Lung (tissue), 12 donors: Measurements from ENCODE around the gene XRCC6. TPM values are rescaled to one million over a fixed set of nuclear protein-coding genes. Genes with fewer than 3 reads are reported as not detected.

Experiments used
- ATAC-seq: fragments of 200-7000 bp; cut with Tn5 transposase; one replicate; pipeline ENCODE4 v1.9.1; 2020; ENCODE audit warnings: moderate number of reproducible peaks; ENCODE audit not compliant: insufficient read depth, low FRiP score
- DNase-seq, 3 donors: peaks; one replicate each; pipeline ENCODE4 v3.0.0-alpha.2; 2013 to 2017
- H3K27ac ChIP-seq, 2 donors: one replicate each; pipeline ENCODE4 v1.5.1; 2013; ENCODE audit warnings: mild to moderate bottlenecking in 2 of 2, moderate library complexity in 2 of 2, control low read depth in 1 of 2, inconsistent platforms in 1 of 2, low read depth in 1 of 2, low read length in 1 of 2
- H3K27me3 ChIP-seq, 3 donors: one replicate each; pipeline ENCODE4 v1.5.1; 2013; ENCODE audit warnings: low read length in 2 of 3; ENCODE audit not compliant: control insufficient read depth in 3 of 3, insufficient read depth in 3 of 3
- H3K36me3 ChIP-seq, 4 donors: one replicate each; pipeline ENCODE4 v1.5.1; 2013; ENCODE audit warnings: low read length in 4 of 4, mild to moderate bottlenecking in 1 of 4, moderate library complexity in 1 of 4; ENCODE audit not compliant: control insufficient read depth in 4 of 4, insufficient read depth in 4 of 4
- H3K4me1 ChIP-seq, 5 donors: one replicate each; pipeline ENCODE4 v1.5.1; 2013; ENCODE audit warnings: low read length in 5 of 5, mild to moderate bottlenecking in 2 of 5, moderate library complexity in 1 of 5; ENCODE audit not compliant: control insufficient read depth in 5 of 5, insufficient read depth in 5 of 5
- H3K4me3 ChIP-seq: one replicate; pipeline ENCODE4 v1.5.1; 2013; ENCODE audit warnings: mild to moderate bottlenecking, control low read depth, moderate library complexity
- H3K9ac ChIP-seq, 2 donors: one replicate each; pipeline ENCODE4 v1.5.1; 2013; ENCODE audit warnings: low read length in 2 of 2, control low read depth in 1 of 2; ENCODE audit not compliant: insufficient read depth in 1 of 2
- H3K9me3 ChIP-seq, 4 donors: one replicate each; pipeline ENCODE4 v1.5.1; 2013; ENCODE audit warnings: low read length in 3 of 4, mild to moderate bottlenecking in 1 of 4, moderate library complexity in 1 of 4; ENCODE audit not compliant: control insufficient read depth in 4 of 4, insufficient read depth in 3 of 4
- WGBS, 2 donors: extraction: QIAGEN DNeasy Blood & Tissue Kit; methylation state at CpG; one replicate each; pipeline ENCODE4 v1.1.7; 2013; 5-methylcytosine and 5-hydroxymethylcytosine counted together
- polyA plus RNA-seq, 2 donors: library from polyadenylated mRNA; stranded (reverse); fragments of 200-250 nt; gene quantifications; one replicate each; pipeline ENCODE4 v1.2.1, GENCODE V29; 2013
- total RNA-seq, 2 donors: library from RNA; depleted of rRNA in 1 of 2; stranded (reverse); fragments of >200 nt in 1 of 2; gene quantifications; one replicate each; pipeline ENCODE4 v1.2.1, GENCODE V29; 2014 to 2021
- TF ChIP-seq, protein P1 (sequence below): IDR thresholded peaks from 2 replicates; pipeline ENCODE4 v1.5.1; 2012; ENCODE audit warnings: mild to moderate bottlenecking; ENCODE audit errors: control extremely low read depth, extremely low read depth
- donor health status: control.
- donor health status: control.
- donor health status: Bipolar disorder and iron deficiency.
- donor health status: healthy.
- donor health status: DM: yes; HTN: yes; CAD: no.

XRCC6 gene
- total and polyA plus RNA-seq, 4 donors, result 149 to 235 (median 194) TPM

DNA sequence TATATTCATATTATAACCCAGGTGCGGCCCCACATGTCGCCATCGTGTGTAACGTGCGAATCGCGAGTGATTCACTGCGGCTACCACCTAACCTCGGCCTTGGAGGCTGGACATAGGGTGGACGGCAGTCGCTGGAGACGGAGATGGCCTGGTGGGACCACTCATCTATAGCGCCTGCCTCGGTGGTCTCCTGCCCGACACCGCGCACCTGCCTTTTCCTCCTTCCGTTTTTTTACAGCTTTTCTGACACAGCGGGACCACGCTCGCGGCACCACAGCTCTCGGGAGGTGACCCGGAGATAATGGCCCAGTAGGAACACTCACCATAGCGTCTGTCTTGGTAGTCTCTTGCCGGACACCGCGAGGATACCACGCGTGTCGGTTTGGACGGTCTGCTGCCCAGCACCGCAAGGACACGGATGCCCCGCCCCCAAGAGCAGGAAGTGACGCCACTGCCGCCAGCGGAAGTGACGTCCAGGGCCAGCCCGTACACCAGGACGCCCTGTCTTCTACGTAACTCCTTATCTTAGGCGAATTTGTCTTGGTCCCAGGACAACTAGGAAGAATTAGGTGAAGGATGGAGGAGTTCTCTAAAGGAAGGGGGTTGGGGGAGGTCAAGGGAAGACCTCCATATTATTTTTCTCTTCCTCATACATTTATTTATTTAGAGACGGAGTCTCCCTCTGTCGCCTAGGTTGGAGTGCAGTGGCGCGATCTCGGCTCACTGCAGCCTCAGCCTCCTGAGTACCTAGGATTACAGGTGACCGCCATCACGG, 61.1 kb downstream of the XRCC6 start:
- 38 to 46% methylated on average over 50 of the region's 50 CpGs for WGBS, 2 donors
- Histone ChIP-seq H3K36me3 (peaks cover 7 to 16% (median 8%) of the 10 kb centered on the region in 4 donors), H3K27me3 (no peaks in the 10 kb centered on the region), H3K9ac (peak overlapping the region in 1 of 2 donors; percentile 89), H3K4me3 (peak overlapping the region; percentile 57), H3K4me1 (peaks cover 0 to 3% (median 0%) of the 10 kb centered on the region in 5 donors), H3K9me3 (no peaks in the 10 kb centered on the region), H3K27ac (peak overlapping the region; percentile 49 to 65)
- peak; percentile 87 for ATAC-seq
- TF ChIP-seq, protein P1, sequence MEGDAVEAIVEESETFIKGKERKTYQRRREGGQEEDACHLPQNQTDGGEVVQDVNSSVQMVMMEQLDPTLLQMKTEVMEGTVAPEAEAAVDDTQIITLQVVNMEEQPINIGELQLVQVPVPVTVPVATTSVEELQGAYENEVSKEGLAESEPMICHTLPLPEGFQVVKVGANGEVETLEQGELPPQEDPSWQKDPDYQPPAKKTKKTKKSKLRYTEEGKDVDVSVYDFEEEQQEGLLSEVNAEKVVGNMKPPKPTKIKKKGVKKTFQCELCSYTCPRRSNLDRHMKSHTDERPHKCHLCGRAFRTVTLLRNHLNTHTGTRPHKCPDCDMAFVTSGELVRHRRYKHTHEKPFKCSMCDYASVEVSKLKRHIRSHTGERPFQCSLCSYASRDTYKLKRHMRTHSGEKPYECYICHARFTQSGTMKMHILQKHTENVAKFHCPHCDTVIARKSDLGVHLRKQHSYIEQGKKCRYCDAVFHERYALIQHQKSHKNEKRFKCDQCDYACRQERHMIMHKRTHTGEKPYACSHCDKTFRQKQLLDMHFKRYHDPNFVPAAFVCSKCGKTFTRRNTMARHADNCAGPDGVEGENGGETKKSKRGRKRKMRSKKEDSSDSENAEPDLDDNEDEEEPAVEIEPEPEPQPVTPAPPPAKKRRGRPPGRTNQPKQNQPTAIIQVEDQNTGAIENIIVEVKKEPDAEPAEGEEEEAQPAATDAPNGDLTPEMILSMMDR, result no peak
- DNase-seq, result peak; percentile 90 to 93 (median 90)

DNA sequence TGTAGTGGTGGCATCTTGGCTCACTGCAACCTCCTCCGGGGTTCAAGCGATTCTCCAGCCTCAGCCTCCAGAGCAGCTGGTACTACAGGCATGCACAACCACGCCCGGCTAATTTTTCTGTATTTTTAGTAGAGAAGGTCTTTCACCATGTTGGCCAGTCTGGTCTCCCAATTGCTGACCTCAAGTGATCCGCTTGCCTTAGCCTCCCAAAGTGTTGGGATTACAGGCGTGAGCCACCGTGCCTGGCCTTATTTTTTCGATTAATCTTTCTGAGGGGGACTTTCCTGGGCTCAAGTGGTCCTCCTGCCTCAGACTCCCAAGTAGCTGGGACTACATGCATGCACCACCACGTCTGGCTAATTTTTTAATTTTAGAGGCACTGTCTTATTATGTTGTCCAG, 62.0 kb downstream of the XRCC6 start:
- Histone ChIP-seq H3K27ac (peak overlapping the region; percentile 49 to 65), H3K36me3 (peaks cover 7 to 11% (median 8%) of the 10 kb centered on the region in 4 donors), H3K9ac (peak overlapping the region in 1 of 2 donors; percentile 89), H3K9me3 (no peaks in the 10 kb centered on the region), H3K27me3 (no peaks in the 10 kb centered on the region), H3K4me1 (peaks cover 1 to 8% (median 4%) of the 10 kb centered on the region in 5 donors), H3K4me3 (no peak overlapping the region)
- no peak for DNase-seq
- 92% methylated on average over 9 of the region's 9 CpGs for WGBS, 2 donors
- no peak for ATAC-seq
- TF ChIP-seq, protein P1, result no peak

DNA sequence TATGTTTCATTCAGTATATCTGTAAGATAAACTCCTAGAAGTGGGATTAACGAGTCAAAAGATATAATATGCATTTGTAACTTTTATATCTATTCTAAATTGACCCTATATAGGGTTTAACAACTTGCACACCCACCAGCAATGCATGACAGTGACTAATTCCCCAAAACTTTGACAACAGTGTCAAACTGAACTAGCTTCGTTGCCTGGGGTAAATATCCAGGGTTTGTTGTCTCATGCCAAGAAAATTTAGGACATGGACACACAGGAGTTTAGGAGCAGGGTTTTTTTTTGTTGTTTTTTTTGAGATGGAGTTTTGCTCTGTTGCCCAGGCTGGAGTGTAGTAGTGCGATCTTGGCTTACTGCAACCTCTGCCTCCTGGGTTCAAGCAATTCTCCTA, 62.5 kb downstream of the XRCC6 start:
- Histone ChIP-seq H3K4me1 (peaks cover 1 to 8% (median 4%) of the 10 kb centered on the region in 5 donors), H3K9me3 (no peaks in the 10 kb centered on the region), H3K4me3 (no peak overlapping the region), H3K27me3 (no peaks in the 10 kb centered on the region), H3K9ac (no peak overlapping the region), H3K36me3 (peaks cover 2 to 6% (median 4%) of the 10 kb centered on the region in 4 donors), H3K27ac (no peak overlapping the region)
- WGBS, 2 donors, result 89 to 95% methylated on average over 3 of the region's 3 CpGs
- TF ChIP-seq, protein P1, result no peak
- no peak for ATAC-seq
- DNase-seq, result no peak
